ENCODE results near the gene WIPF2. TPM values are rescaled to one million over a fixed set of nuclear protein-coding genes. Genes with fewer than 3 reads are reported as not detected.
A peak's percentile ranks its signal among the peaks of the same experiment; 100 is the strongest.

WIPF2 gene
- total RNA-seq, 1 experiment from 2014 or later, result 30.4 TPM

DNA sequence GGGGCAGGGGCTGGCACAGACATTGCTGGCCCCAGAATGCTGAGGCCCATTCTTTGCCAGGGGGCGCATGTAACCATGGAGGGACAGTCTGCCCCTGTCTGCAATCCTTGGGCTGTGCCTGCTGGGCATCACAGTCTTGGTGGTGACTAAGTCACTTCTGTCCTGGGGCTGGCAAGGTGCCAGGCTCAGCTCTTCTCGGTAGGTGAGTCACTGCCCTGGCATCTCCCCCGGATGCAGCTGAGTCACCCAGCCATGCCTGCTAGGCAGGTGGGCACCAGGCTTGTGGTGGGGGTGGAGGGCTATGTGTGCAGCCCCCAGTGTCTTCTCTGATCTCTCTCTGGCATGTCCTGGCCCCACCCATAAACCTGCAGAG, 95.5 kb downstream of the WIPF2 start:
- POLR2A ChIA-PET, result interaction anchor here (0.9 kb wide), 1 partner anchor 37 kb away, joined by 3 read pairs; no protein-coding TSS in a partner anchor
- H4K20me1 ChIP-seq (ENCODE audit: insufficient read depth), result no peaks in the 10 kb centered on the region
- H3K27me3 ChIP-seq (ENCODE audit: insufficient read depth, low read length), result no peaks in the 10 kb centered on the region
- H2AFZ ChIP-seq (ENCODE audit: low read depth, low read length, poor library complexity, severe bottlenecking), result no peak overlapping the region
- H3K79me2 ChIP-seq (ENCODE audit: insufficient read depth, low read length), result peaks cover 15% of the 10 kb centered on the region
- H3K4me2 ChIP-seq (ENCODE audit: low read length), result peak overlapping the region; percentile 77
- intact Hi-C loops (cut with micrococcal nuclease), result no loop called here
- H3K27ac ChIP-seq (ENCODE audit: low read depth, low read length), result peak overlapping the region; percentile 53
- peak overlapping the region; percentile 7 to 28; a peak in 2 of 4 replicates for H3K4me3 ChIP-seq (replicated peaks in 1 of 2; ENCODE audit: low read depth in 1 of 2, low read length in 2 of 2)
- H3K9me2 ChIP-seq (ENCODE audit: insufficient read depth), result no peaks in the 10 kb centered on the region
- DNase-seq (ENCODE audit: low read depth, low spot score), result peak; percentile 95
- BruUV-seq (replicated peaks), result no TSS peak
- CTCF ChIA-PET, result interaction anchor here (2.5 kb wide), 1 partner anchor 14 kb away, joined by 6 read pairs; no protein-coding TSS in a partner anchor
- no peaks in the 10 kb centered on the region for H3K36me3 ChIP-seq (ENCODE audit: control insufficient read depth in 1 of 2, insufficient read depth in 2 of 2, low read length in 2 of 2)
- RAD21 ChIA-PET (ENCODE audit: low non-redundant PET in 1 of 2, low total read pairs in 2 of 2, uncharacterized antibody in 2 of 2, unreplicated experiment in 2 of 2), result no interaction called here
- peak overlapping the region; percentile 49 for H3K9ac ChIP-seq (ENCODE audit: low read length)
- peaks cover 71 to 90% of the 10 kb centered on the region in 2 experiments for H3K4me1 ChIP-seq (ENCODE audit: control insufficient read depth in 1 of 2, insufficient read depth in 2 of 2, low read length in 2 of 2)
- TF ChIP-seq, protein P1, sequence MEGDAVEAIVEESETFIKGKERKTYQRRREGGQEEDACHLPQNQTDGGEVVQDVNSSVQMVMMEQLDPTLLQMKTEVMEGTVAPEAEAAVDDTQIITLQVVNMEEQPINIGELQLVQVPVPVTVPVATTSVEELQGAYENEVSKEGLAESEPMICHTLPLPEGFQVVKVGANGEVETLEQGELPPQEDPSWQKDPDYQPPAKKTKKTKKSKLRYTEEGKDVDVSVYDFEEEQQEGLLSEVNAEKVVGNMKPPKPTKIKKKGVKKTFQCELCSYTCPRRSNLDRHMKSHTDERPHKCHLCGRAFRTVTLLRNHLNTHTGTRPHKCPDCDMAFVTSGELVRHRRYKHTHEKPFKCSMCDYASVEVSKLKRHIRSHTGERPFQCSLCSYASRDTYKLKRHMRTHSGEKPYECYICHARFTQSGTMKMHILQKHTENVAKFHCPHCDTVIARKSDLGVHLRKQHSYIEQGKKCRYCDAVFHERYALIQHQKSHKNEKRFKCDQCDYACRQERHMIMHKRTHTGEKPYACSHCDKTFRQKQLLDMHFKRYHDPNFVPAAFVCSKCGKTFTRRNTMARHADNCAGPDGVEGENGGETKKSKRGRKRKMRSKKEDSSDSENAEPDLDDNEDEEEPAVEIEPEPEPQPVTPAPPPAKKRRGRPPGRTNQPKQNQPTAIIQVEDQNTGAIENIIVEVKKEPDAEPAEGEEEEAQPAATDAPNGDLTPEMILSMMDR (IDR thresholded peaks at IDR 0.05 in 2 of 3, conservative IDR thresholded peaks at IDR 0.05 in 1 of 3; ENCODE audit: borderline replicate concordance in 1 of 3, insufficient read depth in 1 of 3, low read depth in 2 of 3, low read length in 2 of 3), result no peak
- TF ChIP-seq, protein P2, sequence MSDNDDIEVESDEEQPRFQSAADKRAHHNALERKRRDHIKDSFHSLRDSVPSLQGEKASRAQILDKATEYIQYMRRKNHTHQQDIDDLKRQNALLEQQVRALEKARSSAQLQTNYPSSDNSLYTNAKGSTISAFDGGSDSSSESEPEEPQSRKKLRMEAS (IDR thresholded peaks at IDR 0.05), result peak; percentile 88
- TF ChIP-seq CBX3 (IDR thresholded peaks at IDR 0.05; ENCODE audit: low read depth) (peak; percentile 54; the same call in 1 of the 2 replicates), YY1 (IDR thresholded peaks at IDR 0.05; ENCODE audit: extremely low read depth, insufficient replicate concordance, low read depth, low read length) (no peak), POLR2AphosphoS5 (IDR thresholded peaks at IDR 0.05; ENCODE audit: low read depth, low read length) (peak; percentile 86), SP1 (IDR thresholded peaks at IDR 0.05; ENCODE audit: low read depth) (peak; percentile 97), JUND (IDR thresholded peaks at IDR 0.05) (peak; percentile 100), FOSL1 (IDR thresholded peaks at IDR 0.05; ENCODE audit: low read depth) (peak; percentile 99), TCF7L2 (IDR thresholded peaks at IDR 0.05; ENCODE audit: borderline replicate concordance, extremely low read depth, insufficient read depth, insufficient read length) (peak; percentile 80), RAD21 (IDR thresholded peaks at IDR 0.05; ENCODE audit: low read depth) (no peak), ZFX (IDR thresholded peaks at IDR 0.05) (no peak), EGR1 (IDR thresholded peaks at IDR 0.05; ENCODE audit: low read depth) (peak; percentile 72), SIN3A (IDR thresholded peaks at IDR 0.05; ENCODE audit: low read depth) (peak; percentile 76; the same call in 1 of the 2 replicates)
- TF ChIP-seq, protein P3, sequence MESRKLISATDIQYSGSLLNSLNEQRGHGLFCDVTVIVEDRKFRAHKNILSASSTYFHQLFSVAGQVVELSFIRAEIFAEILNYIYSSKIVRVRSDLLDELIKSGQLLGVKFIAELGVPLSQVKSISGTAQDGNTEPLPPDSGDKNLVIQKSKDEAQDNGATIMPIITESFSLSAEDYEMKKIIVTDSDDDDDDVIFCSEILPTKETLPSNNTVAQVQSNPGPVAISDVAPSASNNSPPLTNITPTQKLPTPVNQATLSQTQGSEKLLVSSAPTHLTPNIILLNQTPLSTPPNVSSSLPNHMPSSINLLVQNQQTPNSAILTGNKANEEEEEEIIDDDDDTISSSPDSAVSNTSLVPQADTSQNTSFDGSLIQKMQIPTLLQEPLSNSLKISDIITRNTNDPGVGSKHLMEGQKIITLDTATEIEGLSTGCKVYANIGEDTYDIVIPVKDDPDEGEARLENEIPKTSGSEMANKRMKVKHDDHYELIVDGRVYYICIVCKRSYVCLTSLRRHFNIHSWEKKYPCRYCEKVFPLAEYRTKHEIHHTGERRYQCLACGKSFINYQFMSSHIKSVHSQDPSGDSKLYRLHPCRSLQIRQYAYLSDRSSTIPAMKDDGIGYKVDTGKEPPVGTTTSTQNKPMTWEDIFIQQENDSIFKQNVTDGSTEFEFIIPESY (IDR thresholded peaks at IDR 0.05; ENCODE audit: extremely low read depth, insufficient replicate concordance, low read length), result peak; percentile 76
- TF ChIP-seq, protein P4, sequence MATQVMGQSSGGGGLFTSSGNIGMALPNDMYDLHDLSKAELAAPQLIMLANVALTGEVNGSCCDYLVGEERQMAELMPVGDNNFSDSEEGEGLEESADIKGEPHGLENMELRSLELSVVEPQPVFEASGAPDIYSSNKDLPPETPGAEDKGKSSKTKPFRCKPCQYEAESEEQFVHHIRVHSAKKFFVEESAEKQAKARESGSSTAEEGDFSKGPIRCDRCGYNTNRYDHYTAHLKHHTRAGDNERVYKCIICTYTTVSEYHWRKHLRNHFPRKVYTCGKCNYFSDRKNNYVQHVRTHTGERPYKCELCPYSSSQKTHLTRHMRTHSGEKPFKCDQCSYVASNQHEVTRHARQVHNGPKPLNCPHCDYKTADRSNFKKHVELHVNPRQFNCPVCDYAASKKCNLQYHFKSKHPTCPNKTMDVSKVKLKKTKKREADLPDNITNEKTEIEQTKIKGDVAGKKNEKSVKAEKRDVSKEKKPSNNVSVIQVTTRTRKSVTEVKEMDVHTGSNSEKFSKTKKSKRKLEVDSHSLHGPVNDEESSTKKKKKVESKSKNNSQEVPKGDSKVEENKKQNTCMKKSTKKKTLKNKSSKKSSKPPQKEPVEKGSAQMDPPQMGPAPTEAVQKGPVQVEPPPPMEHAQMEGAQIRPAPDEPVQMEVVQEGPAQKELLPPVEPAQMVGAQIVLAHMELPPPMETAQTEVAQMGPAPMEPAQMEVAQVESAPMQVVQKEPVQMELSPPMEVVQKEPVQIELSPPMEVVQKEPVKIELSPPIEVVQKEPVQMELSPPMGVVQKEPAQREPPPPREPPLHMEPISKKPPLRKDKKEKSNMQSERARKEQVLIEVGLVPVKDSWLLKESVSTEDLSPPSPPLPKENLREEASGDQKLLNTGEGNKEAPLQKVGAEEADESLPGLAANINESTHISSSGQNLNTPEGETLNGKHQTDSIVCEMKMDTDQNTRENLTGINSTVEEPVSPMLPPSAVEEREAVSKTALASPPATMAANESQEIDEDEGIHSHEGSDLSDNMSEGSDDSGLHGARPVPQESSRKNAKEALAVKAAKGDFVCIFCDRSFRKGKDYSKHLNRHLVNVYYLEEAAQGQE (IDR thresholded peaks at IDR 0.05; ENCODE audit: low read depth), result no peak
- ATAC-seq, result peak; percentile 54
- H3K9me3 ChIP-seq (ENCODE audit: control insufficient read depth in 1 of 2, insufficient read depth in 1 of 2, low read depth in 1 of 2, low read length in 2 of 2), result no peaks in the 10 kb centered on the region

All from HCT116 (cell line).